Lung microvascular endothelial cell (primary cell): ENCODE data around the gene ZBED1. TPM values are rescaled to one million over a fixed set of nuclear protein-coding genes. Genes with fewer than 3 reads are reported as not detected.
"Not testable (repeated sequence)": the region's sequence is repeated elsewhere in the genome, so short reads cannot be mapped to it uniquely, and the experiment has no call there.

Experiments used
- DNase-seq, 2 donors: peaks; one replicate each; pipeline versions ENCODE4 v3.0.0 to v3.0.0-alpha.2; 2010; ENCODE audit warnings: low read depth in 2 of 2
- total RNA-seq: library from RNA; depleted of rRNA; stranded (reverse); fragments of >200 nt; gene quantifications from 2 replicates; pipeline ENCODE4 v1.2.1, GENCODE V29; 2014

The ZBED1 gene
- total RNA-seq, 1 donor from 2014 or later: 46.4 TPM

DNA sequence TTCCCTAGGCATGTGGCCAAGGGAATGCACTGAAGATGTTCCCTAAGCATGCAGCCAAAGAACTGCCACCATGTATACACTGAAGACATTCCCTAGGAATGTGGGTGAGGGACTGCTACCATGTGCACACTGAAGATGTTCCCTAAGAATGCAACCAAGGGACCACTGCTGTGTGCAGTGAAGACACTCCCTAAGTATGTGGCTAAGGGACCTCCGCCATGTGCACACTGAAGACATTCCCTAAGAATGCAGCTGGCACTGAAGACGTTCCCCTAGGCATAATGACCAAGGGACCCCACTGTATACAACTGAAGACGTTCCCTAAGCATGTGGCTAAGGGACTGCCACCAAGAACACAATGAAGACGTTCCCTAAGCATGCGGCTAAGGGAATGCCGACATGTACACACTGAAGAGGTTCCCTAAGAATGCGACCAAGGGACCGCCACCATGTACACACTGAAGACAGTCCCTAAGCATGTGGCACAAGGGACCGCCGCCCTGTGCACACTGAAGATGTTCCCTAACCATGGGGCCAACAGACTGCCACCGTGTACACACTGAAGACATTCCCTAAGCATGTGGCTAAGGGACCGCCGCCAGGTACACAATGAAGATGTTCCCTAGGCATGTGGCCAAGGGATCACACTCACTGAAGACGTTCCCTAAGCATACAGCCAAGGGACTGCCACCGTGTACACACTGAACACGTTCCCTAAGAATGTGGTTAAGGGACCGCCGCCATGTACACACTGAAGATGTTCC lies 25.6 kb downstream of the ZBED1 start:
- DNase-seq: no peak

DNA sequence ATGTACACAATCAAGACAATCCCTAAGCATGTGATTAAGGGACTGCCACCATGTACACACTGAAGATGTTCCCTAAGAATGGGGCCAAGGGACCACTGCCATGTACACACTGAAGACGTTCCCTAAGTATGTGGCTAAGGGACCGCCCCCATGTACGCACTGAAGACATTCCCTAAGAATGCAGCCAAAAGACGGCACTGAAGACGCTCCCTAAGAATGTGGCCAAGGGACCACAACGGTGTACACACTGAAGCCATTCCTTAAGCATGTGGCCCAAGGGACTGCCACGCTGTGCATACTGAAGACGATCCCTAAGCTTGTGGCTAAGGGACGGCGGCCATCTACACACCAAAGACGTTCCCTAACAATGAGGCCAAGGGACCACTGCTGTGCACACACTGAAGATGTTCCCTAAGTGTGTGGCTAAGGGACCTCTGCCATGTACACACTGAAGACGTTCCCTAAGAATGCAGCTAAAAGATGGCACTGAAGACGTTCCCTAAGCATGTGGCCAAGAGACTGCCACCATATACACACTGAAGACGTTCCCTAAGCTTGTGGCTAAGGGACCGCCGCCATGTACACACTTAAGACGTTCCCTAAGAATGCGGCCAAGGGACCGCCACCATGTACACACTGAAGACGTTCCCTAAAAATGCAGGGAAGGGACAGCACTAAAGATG lies 26.4 kb downstream of the ZBED1 start:
- DNase-seq: no peak

DNA sequence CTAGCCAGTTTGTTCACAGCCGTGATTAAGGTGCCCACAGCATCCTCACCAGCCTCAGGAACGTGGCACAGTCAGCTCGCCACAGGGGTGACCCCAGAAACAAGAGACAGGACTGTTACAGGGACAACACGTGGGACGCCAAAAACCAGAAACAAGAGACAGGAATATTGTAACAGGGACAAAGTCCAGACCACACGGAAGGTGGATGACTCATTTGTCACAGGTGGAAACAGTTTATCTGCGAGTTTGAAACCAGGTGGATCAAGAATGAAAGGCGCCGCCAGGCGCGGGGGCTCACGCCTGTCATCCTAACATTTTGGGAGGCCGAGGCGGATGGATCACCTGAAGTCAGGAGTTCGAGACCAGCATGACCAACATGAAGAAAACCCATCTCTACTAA lies 27.7 kb downstream of the ZBED1 start:
- DNase-seq: not testable (repeated sequence)

DNA sequence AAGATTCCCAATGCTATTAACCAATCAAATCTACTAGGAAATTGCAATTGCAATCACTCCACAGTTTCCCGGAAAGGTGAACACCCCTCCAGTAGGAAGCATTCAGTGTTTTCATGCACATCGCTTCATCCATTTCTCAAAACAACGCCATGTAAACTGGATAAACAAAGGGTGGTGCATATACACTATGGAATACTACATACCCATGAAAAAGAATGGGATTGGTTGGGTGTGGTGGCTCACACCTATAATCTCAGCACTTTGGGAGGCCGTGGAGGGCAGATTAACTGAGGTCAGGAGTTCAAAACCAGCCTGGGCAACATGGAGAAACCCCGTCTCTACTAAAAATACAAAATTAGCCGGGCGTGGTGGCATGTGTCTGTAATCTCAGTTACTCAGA lies 29.1 kb downstream of the ZBED1 start:
- no peak for DNase-seq

DNA sequence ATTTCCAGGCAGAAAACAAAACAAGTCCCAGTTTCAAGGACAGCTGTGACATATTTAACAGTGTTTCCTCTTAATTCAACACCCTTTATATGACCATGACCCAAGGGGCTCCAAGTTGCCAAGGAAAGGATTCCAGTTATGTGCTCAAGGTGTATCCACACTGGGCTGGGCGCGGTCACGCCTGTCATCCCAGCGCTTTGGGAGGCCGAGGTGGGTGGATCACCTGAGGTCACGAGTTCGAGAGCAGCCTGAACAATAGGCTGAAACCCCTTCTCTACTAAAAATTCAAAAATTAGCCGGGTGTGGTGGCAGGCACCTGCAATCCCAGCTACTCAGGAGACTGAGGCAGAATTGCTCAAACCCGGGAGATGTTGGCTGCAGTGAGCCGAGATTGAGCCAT lies 29.6 kb downstream of the ZBED1 start:
- DNase-seq: not testable (repeated sequence)

DNA sequence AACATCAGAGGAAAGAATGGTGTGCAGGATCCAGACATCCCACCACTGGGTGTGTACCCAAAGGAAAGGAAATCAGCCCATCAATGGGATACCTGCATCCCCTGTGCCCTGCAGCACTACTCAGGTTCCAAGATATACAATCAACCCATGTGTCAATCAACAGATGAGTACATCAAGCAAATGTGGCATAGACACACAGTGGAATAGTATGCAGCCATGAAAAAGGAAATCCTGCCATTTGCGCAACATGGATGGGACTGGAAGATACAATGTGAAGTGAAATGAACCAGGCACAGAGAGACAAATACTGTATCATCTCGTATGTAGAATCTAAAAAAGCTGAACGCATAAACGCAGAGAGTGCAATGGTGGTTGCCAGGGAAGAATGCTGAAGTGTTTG lies 30.9 kb downstream of the ZBED1 start:
- DNase-seq: not testable (repeated sequence)

DNA sequence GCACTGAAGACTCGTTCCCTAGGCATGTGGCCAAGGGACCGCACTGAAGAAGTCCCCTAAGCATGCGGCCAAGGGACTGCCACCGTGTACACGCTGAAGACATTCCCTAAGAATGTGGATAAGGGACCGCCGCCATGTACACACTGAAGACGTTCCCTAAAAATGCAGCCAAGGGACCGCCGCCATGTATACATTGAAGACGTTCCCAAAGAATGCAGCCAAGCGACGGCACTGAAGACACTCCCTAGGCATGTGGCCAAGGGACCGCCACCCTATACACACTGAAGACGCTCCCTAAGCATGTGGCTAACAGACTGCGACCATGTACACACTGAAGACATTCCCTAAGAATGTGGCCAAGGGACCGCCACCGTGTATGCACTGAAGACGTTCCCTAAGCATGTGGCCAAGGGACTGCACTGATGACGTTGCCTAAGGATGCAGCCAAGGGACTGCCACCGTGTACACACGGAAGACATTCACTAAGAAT lies 31.5 kb downstream of the ZBED1 start:
- no peak for DNase-seq

DNA sequence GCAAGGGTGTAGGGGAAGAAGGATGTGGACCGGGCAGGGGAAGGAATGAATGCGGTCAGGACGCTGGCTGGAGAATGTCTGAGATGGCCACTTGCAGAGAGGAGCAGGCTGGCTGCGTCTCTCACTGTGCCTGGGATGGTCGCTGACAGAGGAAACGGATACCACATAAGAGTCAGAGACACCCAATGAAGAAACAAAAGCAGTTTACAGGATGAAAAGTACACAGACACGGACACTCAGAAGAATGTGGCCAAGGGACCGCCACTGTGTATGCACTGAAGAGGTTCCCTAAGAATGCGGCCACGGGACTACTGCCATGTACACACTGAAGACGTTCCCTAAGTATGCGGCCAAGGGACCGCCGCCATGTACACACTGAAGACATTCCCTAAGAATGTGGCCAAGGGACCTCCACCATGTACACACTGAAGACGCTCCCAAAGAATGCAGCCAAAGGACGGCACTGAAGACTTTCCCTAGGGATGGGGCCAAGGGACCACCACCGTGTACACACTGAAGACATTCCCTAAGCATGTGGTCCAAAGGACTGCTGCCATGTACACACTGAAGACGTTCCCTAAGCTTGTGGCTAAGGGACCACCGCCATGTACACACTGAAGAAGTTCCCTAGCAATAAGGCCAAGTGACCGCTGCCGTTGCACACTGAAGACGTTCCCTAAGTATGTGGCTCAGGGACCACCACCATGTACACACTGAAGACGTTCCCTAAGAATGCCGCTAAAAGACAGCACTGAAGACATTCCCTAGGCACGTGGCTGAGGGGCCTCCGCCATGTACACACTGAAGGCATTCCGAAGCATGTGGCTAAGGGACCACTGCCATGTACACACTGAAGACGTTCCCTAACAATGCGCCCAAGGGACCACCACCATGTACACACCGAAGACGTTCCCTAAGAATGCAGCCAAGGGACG lies 32.2 kb downstream of the ZBED1 start:
- no peak for DNase-seq

DNA sequence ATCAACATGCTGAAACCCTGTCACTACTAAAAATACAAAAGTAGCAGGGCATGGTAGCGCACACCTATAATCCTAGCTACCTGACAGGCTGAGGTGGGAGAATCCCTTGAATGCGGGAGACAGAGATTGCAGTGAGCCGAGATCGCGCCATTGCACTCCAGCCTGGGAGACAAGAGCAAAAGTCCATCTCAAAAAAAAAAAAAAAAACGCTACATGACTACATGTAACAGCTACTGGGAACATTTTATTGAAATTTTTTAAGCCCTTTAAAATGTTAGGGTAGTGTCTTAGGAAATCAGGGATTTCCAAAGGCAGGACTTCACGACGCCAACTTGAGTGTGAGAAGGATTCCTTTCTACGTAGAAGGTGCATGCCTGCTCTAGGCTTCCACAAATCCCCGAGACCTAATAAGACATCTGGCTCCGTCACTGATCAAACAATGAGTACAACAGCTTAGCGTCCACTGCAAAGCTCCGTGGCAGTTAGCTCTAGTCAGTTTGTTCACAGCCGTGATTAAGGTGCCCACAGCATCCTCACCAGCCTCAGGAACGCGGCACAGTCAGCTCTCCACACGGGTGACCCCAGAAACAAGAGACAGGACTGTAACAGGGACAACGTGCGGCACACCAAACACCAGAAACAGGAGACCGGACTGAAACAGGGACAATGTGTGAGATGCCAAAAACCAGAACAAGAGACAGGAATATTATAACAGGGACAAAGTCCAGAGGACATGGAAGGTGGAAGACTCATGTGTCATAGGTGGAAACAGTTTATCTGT lies 33.7 kb downstream of the ZBED1 start:
- no peak for DNase-seq

DNA sequence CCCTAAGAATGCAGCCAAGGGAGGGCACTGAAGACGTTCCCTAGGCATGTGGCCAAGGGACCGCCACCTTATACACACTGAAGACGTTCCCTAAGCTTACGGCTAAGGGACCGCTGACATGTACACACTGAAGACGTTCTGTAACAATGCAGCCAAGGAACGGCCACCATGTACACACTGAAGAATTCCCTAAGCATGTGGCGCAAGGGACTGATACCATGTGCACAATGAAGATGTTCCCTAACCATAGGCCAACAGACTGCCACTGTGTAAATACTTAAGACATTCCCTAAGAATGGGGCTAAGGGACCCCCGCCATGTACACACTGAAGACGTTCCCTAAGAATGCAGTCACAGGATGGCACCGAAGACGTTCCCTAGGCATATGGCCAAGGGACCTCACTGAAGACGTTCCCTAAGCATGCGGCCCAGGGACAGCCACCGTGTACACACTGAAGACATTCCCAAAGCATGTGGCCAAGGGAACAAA lies 36.1 kb downstream of the ZBED1 start:
- DNase-seq: no peak

DNA sequence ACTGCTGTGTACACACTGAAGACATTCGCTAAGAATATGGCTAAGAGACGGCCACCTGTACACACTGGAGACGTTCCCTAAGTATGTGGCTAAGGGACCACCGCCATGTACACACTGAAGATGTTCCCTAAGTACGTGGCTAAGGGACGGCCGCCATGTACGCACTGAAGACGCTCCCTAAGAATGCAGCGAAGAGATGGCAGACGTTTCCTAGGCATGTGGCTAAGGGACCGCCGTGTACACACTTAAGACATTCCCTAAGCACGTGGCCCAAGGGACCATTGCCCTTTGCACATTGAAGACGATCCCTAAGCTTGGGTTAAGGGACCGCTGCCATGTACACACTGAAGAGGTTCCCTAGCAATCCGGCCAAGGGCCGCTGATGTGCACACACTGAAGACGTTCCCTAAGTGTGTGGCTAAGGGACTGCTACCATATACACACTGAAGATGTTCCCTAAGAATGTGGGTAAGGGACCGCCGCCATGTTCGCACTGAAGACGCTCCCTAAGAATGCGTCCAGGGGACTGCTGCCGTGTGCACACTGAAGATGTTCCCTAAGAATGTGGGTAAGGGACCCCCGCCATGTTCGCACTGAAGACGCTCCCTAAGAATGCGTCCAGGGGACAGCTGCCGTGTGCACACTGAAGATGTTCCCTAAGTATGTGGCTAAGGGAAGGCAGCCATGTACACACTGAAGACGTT lies 36.7 kb downstream of the ZBED1 start:
- no peak for DNase-seq

DNA sequence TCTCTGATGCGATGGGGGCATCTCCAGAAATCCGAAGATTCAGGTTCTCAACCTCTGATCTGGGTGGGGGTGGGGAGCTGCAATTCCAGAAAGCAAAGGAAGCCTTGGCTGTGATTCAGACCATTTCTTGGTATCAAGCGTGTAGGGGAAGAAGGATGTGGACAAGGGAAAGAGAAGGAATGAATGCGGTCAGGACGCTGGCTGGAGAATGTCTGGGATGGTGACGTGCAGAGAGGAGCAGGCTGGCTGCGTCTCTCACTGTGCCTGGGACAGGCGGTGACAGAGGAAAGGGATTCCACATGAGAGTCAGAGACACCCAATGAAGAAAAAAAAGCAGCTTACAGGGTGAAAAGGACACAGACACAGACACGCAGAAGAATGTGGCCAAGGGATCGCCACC lies 37.3 kb downstream of the ZBED1 start:
- not testable (repeated sequence) for DNase-seq

DNA sequence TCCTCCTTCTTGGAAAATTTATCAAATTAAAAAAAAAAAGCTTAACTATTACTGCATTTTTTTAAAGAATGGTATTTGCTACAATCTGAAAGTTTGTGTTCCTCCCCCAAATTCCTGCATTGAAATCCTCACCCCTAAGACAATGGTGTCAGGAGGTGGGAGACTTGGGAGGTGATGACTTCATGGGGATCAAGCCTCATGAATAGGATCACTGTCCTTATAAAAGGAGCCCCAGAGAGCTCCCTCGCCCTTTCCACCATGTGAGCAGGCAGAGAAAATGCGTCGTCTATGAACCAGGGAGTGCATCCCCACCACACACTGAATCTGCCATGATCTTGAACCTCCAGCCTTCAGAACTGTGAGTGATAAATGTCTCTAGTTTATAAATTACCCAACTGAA lies 38.0 kb downstream of the ZBED1 start:
- no peak for DNase-seq

DNA sequence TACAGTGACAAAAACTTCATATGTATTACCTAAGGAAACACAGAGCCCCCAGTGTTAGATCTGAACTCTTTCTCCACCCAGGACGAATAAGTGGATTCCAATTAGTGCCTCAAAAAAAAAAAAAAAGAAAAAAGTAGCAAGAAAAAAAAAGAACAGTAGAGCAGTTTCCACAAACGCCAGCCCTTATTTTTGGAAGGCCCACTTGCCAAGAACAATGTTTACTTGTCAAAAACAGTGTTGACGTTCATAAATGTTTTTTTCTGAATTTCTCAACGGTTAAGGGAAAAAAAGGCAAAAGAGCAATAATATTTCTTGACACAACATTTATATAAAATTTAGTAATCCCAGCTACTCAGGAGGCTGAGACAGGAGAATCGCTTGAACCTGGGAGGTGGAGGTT lies 38.7 kb downstream of the ZBED1 start:
- DNase-seq: peak in 1 of 2 donors; percentile 40

DNA sequence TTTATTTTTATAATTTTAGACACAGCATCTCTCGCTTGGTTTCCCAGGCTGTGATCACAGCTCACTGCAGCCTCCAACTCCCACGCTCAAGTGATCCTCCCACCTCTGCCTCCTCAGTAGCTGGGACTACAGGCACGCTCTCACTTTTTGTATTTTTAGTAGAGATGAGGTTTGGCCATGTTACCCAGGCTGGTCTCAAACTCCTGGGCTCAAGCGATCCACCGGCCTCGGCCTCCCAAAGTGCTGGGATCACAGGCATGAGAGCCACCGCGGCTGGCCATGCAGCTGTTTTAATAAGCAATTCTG lies 39.1 kb downstream of the ZBED1 start:
- no peak for DNase-seq

DNA sequence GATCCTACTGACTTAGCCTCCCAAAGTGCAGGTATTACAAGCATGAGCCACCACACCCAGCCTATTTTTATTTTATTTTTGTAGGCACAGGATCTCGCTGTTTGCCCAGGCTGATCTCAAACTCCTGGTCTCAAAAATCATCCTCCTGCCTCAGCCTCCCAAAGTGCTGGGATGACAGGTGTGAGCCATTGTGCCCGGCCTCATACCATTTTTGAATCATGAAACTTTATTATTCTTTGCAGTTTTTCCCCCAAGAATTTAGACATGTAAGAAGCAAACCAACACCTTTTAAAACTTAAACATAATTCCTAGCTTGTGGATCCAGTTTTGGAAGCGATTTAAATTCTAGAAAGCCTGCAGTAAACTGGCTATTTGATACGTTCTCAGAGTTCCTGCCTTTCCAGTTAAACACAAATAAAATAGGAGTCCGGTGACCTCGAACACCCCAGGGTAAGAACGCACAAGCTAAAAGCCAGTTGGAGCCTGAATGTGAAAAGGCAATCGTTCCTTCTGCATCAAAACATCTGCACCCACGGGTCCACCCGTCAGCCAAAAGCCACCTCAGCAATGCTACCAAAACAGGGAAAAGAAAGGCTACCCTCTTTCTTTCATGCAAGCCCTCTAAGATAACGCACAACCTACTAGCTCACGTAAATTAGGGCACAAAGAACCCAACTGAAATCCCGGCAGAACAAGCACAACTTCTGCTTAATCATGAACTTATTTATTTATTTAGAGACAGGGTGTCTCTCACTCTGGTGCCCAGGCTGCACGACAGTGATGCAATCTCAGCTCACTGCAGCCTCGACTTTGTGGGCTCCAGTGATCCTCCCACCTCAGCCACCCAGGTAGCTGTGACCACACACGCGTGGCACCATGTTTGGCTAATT lies 39.7 kb downstream of the ZBED1 start:
- DNase-seq: not testable (repeated sequence)

DNA sequence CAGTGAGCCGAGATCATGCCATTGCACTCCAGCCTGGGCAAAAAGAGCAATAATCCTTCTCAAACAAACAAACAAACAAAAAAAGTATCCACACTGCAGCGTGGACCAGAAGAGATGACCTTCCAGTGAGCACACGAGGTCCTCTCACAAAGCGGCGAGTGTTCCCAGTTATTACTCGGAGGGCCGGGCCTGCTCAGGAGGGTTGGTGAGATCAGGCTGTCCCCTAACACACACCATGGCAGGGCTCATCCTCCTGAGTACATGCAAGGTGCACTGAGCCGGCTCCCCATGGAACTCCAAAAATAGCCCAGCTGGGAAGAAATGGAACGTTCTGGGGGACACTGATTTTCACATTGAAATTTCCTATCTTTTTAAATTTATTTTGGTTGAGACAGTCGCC lies 40.7 kb downstream of the ZBED1 start:
- DNase-seq: not testable (repeated sequence)

DNA sequence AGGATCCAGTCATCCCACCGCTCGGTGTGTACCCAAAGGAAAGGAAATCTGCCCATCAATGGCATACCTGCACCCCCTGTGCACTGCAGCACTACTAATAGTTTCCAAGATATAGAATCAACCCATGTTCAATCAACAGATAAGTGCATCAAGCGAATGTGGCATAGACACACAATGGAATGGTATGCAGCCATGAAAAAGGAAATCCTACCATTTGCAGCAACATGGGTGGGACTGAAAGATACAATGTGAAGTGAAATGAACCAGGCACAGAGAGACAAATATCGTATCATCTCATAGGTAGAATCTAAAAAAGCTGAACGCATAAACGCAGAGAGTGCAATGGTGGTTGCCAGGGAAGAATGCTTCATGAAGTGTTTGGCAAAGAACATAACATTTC lies 42.5 kb downstream of the ZBED1 start:
- no peak for DNase-seq
